CD4-positive, alpha-beta T cell treated with Interleukin-1 beta for 1 hour (primary cell): ENCODE results near the gene MYO5A.
A peak's percentile ranks its signal among the peaks of the same experiment; 100 is the strongest.
"Not testable (repeated sequence)": the region's sequence is repeated elsewhere in the genome, so short reads cannot be mapped to it uniquely, and the experiment has no call there.

Experiments used
- DNase-seq, 2 donors: peaks; one replicate each; pipeline ENCODE4 v3.0.0-alpha.2; 2020 to 2022

Gene MYO5A

DNA sequence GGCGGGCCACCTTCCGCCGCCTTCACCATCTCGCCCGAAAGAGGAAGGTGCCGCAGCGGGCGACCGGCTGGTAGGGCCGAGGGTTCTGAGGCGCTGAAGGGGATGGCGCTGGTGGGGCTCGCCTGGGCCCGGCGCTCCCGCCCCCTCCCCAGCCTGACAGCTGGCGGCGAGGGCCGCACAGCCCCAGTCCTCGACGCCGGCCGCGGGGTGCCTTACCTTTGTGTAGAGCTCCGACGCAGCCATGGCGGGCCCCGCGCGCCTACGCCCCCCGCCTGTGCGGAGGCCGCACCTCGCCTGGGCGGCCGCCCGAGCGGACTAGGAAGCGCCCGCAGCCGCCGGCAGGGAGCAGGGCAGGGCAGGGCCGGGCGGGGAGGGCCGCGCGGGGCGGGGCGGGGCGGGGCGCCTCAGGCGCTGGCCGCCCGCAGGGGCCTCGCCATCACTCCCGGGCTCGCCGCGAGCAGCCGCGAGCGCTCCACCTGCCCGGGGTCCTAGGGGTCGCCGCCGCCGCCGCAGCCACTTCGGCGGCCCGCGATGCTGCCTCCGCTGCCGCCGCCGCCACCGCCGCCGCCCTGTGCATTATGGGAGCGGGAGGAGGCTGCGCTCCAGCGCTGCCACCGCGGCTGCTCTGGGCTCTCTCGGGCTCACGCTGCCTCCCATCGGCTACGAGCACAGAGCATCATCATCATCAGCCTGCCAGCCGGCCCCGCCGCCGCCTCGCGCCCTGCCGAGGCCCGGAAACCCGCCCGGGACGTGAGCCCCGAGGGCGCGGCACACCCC is at the start of gene MYO5A:
TSS of gene MYO5A (minus strand) at position 317 of the 777 bp plus-strand sequence. CDS start at position 243, 74 bp downstream.
- DNase-seq, result peak; percentile 85 to 86

DNA sequence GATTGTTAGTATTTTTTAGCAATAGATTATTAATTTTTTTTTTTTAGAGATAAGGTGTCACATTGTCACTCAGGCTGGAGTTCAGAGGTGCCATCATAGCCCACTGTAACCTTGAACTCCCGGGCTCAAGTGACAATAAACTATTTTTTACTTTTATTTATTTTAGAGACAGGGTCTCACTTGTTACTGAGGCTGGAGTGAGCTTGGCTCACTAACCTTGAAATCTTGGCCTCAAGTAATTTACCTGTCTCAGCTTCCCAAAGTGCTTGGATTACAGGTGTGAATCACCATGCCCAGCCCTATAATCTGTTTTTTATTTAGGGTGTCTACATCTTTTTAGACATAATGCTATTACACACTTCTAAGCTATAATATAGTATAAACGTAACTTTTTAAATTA is 48.0 kb upstream of the MYO5A start:
- DNase-seq, result no peak

DNA sequence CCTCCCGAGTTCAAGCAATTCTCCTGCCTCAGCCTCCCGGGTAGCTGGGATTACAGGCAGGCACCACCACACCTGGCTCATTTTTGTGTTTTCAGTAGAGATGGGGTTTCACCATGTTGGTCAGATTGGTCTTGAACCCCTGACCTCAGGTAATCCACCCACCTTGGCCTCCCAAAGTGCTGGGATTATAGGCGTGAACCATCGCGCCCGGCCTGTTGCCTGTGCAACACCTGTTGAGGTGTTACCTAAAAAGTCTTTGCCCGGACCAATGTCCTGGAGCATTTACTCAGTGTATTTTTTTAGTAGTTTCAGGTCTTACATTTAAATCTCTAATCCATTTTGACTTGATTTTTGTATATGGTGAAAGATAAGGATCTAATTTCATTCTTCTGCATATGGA is 46.9 kb upstream of the MYO5A start:
- not testable (repeated sequence) for DNase-seq

DNA sequence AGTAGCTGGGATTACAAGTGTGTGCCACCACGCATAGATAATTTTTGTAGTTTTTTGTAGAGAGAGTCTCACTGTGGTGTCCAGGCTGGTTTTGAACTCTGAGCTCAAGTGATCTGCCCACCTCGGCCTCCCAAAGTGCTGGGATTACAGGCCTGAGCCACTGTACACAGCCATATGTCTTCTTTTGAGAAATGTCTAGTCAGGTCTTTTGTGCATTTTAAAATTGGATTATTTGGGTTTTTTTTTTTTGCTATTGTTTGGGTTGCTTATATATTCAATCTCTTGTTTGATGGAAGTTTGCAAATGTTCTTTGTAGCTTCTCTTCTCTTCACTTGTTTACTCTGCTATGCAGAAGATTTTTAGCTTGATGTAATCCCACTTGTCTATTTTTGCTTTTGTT is 46.4 kb upstream of the MYO5A start:
- DNase-seq, result no peak

DNA sequence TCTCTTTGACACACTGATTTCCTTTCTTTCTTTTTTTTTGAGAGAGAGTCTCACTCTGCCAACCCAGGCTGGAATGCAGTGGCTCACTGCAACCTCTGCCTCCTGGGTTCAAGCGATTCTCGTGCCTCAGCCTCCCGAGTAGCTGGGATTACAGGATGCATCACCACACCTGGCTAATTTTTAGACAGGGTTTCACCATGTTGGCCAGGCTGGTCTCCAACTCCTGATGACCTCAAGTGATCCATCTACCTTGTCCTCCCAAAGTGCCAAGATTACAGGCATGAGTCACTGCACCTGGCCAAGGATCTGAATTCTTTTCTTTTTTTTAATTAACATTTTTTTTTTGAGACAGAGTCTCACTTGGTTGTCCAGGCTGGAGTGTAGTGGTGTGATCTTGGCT is 45.9 kb upstream of the MYO5A start:
- DNase-seq, result not testable (repeated sequence)

DNA sequence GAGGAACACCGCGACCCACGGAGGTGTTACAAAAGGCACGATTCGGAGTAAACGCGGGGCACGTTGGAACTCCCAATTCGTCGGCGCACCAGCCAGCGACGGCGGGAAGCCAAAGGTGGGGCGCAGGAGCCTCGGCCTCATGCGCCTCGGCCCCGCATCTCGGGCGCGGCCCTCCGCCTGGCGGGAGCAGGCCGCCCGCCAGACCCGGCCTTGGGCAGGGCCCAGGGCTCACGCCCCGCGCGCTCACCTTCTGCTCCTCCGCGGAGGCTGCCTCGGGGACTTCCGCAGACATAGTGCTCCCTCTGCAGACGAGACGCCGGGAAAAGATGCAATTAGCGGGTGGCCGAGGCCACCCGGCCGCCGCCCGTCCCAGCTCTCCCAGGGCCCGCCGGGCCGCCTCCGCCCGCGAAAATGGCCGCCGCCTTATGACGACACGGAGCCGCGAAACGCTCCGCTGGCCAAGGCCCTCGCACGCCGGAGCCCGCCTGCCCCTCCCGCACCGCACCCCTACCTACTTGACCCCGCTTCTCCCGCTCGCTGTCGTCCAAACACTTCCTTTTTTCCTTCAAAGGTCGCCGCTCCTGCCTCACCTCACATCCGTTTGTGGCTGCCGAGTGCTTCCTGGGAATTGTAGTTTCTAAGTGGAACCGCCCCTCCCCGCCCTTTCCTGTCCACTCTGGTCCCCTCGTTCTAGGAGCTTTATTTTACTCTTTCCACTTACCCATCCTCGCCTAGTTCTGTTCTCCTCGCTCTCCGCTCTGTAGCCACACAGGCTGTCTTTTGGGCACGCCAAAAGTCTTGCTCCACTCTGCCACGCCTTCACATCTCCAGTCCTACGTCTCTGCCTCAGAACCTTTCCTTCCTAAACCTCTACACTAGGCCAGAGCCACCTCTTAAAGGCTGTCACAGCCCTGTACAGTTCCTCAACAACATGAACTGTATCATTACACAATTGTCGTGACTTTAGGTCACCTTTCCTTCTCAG is 40.2 kb upstream of the MYO5A start, which contains the start of gene ARPP19:
TSS of gene ARPP19 (minus strand) at position 430 of the 985 bp plus-strand sequence. CDS start at position 292, 138 bp downstream.
- peak; percentile 87 to 89 for DNase-seq

DNA sequence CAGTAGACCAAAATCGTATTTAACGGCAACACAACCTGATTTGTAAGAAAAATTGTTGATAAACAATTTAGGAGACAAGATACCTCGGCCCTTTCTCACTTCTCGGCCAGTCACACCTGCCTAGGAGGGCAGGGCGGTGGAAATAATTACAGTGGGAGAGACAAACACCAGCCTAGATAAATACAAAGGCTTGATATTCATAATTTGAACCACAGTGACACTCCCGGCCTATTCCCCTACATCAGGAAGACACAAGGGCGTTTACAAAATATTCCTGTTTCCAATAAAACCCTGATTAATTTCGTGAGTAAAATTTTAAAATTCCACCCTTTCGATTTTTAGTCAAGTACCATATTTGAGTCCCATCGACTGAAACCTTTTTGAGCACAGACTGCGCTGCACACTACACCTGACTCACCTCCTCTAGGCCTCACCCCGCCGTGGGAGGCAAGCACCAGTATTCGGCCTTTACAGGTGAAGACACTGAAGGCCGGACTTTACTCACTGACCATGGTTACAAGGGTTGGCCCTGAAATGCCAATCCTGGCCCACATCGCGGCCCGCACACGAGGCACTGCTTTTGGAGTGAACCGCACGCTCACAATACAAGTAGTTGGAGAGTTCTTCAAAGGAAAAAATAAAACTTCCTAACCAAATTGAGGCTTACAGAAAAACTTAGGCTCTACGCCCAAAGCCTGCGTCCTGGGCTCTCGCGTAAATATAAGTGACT is 39.4 kb upstream of the MYO5A start:
- DNase-seq, result peak; percentile 20 to 42

DNA sequence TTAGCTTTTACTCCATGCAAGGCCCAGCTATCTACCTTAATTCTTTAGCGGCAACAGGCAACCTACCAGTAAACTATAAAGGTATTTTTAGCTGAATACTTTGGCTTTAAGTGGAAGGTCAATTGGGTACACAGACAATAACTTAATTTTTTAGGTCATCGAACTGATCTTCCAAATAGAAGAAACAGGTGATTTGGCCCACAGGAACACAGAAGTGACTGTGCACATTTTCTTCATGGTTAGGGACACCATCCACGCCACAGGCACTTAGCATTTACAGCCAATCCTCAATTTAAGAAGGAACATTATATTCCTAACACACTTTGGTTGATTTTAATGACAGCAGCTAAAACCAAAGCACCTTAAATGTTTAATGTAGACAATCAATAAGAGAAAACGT is 38.2 kb upstream of the MYO5A start:
- no peak for DNase-seq

DNA sequence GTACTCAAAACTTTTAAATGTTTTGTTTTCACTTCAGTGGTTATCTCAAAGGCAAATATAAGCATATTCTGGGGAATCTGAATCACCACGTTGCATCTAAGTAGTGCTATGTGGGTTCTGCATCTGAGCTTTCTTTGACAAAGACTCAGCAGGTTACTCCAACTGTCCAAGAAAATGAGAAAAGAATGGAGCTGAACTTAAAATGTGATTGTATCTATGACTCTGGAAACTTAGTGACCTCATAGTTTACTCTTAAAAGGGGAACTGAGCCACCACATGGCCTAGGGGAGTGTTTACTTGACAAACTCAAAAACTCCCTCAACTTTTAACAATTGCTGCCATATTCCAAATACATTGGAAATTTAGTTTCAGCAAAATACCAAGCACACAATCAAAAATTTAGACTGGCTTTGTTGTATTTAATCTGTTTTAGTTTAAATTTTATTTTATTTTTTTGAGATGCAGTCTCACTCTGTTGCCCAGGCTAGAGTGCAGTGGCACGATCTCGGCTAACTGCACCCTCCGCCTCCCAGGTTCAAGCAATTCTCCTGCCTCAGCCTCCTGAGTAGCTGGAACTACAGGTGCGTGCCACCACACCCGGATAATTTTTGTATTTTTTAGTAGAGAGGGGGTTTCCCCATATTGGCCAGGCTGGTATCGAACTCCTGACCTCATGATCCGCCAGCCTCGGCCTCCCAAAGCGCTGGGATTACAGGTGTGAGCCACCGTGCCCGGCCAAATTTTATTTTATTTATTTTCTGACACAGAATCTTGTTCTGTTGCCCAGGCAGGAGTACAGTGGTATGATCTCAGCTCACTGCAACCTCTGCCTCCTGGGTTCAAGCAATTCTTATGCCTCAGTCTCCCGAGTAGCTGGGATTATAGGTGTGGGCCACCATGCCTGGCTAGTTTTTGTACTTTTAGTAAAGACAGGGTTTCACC is 37.0 kb upstream of the MYO5A start:
- not testable (repeated sequence) for DNase-seq

DNA sequence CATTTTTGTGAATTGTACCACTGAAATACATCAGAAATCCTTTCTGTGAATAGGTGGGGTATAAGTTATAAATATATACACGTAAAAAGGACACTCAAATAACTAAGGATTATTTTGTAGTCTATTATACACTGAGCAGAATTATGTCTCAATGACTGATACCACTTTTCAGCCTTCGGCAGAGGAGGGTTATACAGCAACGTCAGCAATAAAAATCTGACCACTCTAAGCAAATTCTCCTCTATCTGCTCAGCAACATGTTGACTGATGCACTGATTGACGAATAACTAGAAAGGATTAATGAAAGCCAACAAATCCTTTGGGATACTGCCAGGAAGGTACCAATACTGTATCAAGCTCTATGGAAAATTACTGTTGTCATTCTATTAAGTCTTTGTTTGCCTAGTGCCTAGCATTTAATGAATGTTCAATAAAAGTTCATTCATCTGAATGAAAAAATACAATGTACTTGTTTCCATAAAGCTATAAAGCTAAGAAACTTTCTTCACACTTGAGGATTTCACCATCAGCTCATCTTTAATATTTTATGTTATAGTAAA is 34.9 kb upstream of the MYO5A start:
- no peak for DNase-seq

DNA sequence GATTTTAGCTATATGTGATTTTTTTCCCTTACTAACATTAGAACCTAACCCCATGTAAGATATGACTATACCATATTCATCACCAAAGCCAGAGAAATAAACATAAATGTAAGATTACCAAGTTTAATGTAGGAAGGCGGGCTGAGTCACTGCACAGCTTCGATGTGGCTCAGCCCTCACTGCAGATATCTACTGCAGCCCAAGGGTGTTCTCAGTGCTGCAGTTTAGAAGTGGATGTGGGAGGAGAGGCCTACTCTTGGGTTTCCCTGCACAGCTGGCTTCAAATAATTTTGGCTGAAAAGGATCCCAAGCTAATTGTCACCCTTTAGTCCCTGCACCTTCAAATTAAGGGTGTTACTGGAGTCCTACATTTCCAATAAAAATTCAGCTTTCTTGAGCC is 30.9 kb upstream of the MYO5A start:
- DNase-seq, result no peak

DNA sequence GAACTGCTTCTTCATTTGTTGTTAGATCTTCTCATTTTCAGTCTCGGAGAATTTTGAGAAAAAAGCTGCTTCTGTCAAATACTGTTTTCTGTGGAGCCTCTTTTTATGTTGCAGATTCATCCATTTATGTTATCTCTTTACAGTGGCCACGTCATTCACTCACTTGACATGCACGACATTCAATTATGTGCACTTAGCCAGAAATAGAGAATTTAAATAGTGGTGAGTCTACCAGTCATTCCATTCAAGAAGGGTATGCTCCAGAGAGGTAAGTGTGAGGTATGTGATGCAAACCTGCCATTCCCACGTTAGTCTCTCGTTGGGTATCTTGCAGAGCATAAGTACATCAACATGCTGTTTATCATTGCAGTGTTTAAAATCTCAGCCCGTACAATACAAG is 30.3 kb upstream of the MYO5A start:
- DNase-seq, result no peak

DNA sequence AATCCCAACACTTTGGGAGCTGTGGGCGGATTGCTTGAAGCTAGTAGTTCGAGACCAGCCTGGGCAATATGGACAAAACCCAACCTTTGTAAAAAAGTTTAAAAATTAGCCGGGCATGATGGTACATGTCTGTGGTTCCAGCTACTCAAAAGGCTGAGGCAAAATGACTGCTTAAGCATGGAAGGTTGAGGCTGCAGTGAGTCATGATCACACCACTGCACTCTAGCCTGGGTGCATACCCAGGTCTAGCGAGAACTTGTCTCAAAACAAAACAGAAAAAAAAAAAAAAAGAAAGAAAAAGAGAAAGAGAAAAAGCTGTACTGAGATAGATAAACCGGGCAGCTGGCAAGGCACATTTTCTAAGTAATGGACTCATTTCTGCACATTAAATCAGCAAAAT is 29.5 kb upstream of the MYO5A start:
- DNase-seq, result peak; percentile 37 to 40

DNA sequence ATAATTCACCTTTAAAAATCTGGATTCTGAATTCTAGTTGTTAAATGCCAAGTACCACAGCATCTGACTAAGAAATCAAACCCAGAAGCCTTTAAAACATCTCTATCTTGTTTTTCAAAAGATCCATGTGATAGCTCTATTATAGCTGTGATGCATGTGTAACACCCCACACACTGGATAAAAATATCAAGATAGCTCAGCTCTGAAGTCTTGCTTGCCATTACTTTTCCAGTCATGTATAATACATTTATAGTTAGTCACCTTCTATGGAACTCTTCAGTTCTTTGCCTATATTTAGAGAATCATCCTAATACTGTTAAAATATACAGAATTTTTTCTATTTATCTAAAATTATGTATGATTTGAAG is 28.6 kb upstream of the MYO5A start:
- no peak for DNase-seq

DNA sequence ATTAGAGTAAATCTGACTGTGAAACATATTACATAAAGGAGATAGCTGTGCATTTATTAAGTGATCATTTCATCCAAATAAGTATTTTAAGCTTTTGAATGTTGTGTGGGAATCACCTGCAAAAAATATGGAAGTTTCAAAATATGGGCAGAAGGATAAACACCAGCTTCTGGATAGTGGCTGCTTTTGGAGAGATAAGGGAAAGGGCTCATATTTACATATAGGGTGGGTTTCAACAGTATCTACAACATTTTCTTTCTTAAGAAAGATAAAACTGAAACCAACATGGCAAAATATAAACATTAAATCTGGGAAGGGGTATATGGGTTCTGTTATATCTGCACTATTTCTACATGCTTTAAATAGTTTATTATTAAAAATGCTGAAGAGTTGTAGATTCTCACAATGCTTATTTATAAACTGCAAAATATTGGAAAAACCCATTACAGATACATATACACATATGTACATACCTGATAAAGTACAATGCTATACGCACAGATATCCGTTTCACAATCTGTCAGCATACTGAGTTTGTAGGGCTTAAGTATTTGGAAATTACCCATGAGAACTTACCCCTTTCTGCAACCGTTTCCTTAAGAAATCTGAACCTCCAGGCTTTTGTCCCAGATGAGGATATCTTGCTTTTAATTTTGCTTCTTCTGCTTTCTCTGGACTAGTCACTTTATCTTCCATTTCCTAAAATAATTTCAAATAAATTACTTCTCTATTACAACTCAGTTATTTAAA is 28.0 kb upstream of the MYO5A start:
- DNase-seq, result no peak

DNA sequence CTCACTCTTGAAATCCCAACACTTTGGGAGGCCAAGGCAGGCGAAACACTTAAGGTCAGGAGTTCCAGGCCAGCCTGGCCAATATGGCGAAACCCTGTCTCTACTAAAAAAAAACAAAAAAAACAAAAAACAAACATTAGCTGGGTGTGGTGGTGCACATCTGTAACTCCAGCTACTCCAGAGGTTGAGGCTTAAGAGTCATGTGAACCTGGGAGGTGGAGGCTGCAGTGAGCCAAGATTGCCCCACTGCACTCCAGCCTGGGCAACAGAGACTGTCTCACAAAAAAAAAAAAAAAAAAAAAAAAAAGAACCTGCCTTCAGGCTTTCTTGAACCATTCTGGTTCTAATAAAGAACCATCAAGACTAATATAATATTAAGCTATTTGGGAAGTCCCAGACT is 23.6 kb upstream of the MYO5A start:
- no peak for DNase-seq

DNA sequence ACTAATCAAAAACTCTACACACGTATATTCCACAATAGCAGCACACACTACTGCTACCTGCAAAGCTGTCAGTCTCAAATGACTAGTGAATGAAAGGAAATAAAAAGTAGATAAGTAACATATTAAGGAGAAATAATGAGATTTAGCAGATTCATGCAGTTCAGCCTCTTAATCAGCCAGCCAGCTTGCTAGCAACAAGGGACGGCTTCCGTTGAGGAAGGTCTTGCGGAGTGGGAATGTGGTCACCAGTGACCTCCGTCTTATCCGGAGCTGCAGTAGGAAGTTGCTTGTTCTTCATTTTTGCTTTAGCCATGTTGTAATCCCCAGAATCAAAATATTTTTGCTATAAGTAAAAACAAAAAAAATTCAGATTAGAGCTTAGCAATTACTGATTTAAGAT is 23.1 kb upstream of the MYO5A start:
- peak in 1 of 2 donors; percentile 44 for DNase-seq

DNA sequence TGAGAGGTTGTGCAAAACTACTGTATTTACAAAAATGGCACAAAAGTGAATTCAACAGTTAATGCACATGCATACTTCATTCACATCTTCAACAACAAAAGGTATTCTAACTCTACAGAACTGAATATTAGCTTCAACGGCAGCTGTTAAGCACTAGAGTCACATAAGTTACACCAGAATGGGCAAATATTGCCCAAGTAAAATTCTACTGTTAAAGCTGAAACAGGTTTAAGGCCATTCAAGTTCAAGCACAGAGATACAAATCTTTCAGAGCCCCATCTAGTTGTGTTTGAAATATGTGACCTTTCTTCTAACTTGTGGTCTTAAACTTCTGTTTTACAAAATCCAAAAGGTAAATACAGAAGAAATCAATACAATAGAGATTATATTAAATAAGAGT is 22.5 kb upstream of the MYO5A start:
- DNase-seq, result not testable (repeated sequence)

DNA sequence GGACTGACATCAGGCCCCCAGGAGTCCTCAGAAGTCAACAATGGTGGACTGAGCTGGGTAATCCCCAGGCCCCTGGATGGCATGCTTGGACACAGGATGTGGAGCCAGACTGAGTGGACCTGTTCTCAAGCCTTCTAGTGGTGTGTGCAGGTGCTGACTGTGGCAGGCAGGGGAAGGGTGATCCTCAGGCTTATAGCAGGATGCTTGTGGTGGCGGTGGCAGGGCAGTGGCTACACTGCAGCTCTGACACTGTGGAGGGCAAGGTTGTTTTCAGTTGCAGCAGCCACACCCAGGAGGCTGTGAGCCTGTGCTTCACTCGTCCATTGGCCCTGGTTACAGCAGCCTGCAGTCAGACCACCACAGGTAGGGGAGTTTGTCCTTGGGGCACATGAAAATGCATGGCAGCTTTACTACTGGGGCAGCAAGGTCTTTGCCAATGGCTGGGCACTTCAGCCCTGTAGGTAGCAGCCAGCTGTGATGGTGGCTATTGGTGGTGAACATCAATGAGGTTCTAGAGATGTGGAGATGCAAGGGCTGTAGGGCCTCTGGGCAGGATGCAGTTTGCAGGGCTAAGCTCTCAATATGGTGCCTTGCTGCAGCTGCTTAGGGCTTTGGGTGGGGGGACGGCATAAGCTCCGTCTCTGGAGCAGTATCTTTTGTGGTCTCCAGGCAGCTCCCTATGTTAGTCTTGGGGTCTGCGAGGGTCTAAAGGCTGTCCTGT is 17.5 kb upstream of the MYO5A start:
- DNase-seq, result no peak
